ENCODE results near the gene KLF9.
A peak's percentile ranks its signal among the peaks of the same experiment; 100 is the strongest.

Gene KLF9

GRCh38 chr9:70352356-70352755, 62.1 kb downstream of the KLF9 start:
- peak; percentile 72 for DNase-seq

- no peak for DNase-seq
Observed at GRCh38 chr9:70347046-70347445, 67.4 kb downstream of the KLF9 start.

- DNase-seq: peak; percentile 51
Observed at GRCh38 chr9:70340572-70340971, 73.9 kb downstream of the KLF9 start.
